ENCODE results near the gene NELFA. TPM values are rescaled to one million over a fixed set of nuclear protein-coding genes. Genes with fewer than 3 reads are reported as not detected.

The NELFA gene
- total and polyA plus RNA-seq, 2 of the 13 experiments (the other 11 are each of a cell fraction or from before 2014, with no cell fraction given), result 13.3 to 18.5 TPM

DNA sequence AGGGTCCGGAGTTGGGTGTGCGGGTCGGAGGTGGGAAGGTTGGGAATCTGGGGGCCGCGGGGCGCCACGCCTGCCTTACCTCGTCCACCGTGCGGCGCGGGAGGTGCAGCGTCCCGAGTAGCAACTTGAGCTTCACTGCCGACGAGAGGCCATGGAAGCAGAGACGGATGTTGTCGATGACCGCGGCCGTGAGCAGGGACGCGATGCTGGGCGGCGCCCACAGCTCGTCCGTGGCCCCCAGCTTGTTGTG is 178 bp downstream of the NELFA start (continued):
- TF ChIP-seq HNF4G (IDR thresholded peaks at IDR 0.05; ENCODE audit: borderline replicate concordance, low read depth, low read length) (no peak), HNF4G (CRISPR knock-in tag; IDR thresholded peaks at IDR 0.05; ENCODE audit: borderline replicate concordance, low read depth) (no peak), HES4 (CRISPR knock-in tag; IDR thresholded peaks at IDR 0.05; ENCODE audit: borderline replicate concordance) (no peak), SRY (CRISPR knock-in tag; IDR thresholded peaks at IDR 0.05) (no peak), ZNF607 (CRISPR knock-in tag; IDR thresholded peaks at IDR 0.05; ENCODE audit: borderline replicate concordance) (no peak; the same call in 1 of the 2 replicates), SAFB2 (CRISPR knock-in tag; IDR thresholded peaks at IDR 0.05; ENCODE audit: borderline replicate concordance, low read depth) (no peak), TOPORS (CRISPR knock-in tag; IDR thresholded peaks at IDR 0.05) (0 out of 2 replicates have a peak, but pooled peaks have one; percentile 66), CCDC6 (CRISPR knock-in tag; IDR thresholded peaks at IDR 0.05) (no peak), ZBTB7B (CRISPR knock-in tag; IDR thresholded peaks at IDR 0.05) (0 out of 2 replicates have a peak, but pooled peaks have one; percentile 12), ZNF234 (CRISPR knock-in tag; conservative IDR thresholded peaks at IDR 0.05) (no peak), TEAD3 (CRISPR knock-in tag; optimal IDR thresholded peaks at IDR 0.05; ENCODE audit: borderline replicate concordance) (no peak), TSC22D2 (CRISPR knock-in tag; IDR thresholded peaks at IDR 0.05; ENCODE audit: borderline replicate concordance) (0 out of 2 replicates have a peak, but pooled peaks have one; percentile 33), ZNF3 (CRISPR knock-in tag; IDR thresholded peaks at IDR 0.05) (no peak), ZNF660 (CRISPR knock-in tag; IDR thresholded peaks at IDR 0.05; ENCODE audit: borderline replicate concordance, low read depth) (0 out of 2 replicates have a peak, but pooled peaks have one; percentile 64), AFF4 (CRISPR knock-in tag; IDR thresholded peaks at IDR 0.05) (no peak), DPF2 (CRISPR knock-in tag; IDR thresholded peaks at IDR 0.05; ENCODE audit: borderline replicate concordance, low read depth) (no peak), ZMYM4 (CRISPR knock-in tag; IDR thresholded peaks at IDR 0.05) (no peak), ARHGAP35 (CRISPR knock-in tag; IDR thresholded peaks at IDR 0.05; ENCODE audit: borderline replicate concordance) (no peak), TCF7 (IDR thresholded peaks at IDR 0.05; ENCODE audit: low read depth) (no peak), ZNF615 (CRISPR knock-in tag; IDR thresholded peaks at IDR 0.05; ENCODE audit: borderline replicate concordance) (no peak), ETV6 (CRISPR knock-in tag; conservative IDR thresholded peaks at IDR 0.05) (peak; percentile 86; the same call in 1 of the 2 replicates), ZNF331 (CRISPR knock-in tag; IDR thresholded peaks at IDR 0.05) (no peak)
- TF ChIP-seq, protein P1, sequence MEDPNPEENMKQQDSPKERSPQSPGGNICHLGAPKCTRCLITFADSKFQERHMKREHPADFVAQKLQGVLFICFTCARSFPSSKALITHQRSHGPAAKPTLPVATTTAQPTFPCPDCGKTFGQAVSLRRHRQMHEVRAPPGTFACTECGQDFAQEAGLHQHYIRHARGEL (CRISPR knock-in tag; IDR thresholded peaks at IDR 0.05), result no peak
- TF ChIP-seq, protein P2, sequence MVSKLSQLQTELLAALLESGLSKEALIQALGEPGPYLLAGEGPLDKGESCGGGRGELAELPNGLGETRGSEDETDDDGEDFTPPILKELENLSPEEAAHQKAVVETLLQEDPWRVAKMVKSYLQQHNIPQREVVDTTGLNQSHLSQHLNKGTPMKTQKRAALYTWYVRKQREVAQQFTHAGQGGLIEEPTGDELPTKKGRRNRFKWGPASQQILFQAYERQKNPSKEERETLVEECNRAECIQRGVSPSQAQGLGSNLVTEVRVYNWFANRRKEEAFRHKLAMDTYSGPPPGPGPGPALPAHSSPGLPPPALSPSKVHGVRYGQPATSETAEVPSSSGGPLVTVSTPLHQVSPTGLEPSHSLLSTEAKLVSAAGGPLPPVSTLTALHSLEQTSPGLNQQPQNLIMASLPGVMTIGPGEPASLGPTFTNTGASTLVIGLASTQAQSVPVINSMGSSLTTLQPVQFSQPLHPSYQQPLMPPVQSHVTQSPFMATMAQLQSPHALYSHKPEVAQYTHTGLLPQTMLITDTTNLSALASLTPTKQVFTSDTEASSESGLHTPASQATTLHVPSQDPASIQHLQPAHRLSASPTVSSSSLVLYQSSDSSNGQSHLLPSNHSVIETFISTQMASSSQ (IDR thresholded peaks at IDR 0.05; ENCODE audit: low read depth), result no peak
- TF ChIP-seq, protein P2 (CRISPR knock-in tag; IDR thresholded peaks at IDR 0.05; ENCODE audit: borderline replicate concordance), result no peak
